ENCODE measurements around the gene CPNE6.
A peak's percentile ranks its signal among the peaks of the same experiment; 100 is the strongest.
"Not testable (repeated sequence)": the region's sequence is repeated elsewhere in the genome, so short reads cannot be mapped to it uniquely, and the experiment has no call there.

CPNE6 gene

GRCh38 chr14:24038686-24039085 is 32.7 kb upstream of the CPNE6 start:
- TF ChIP-seq, protein P1, sequence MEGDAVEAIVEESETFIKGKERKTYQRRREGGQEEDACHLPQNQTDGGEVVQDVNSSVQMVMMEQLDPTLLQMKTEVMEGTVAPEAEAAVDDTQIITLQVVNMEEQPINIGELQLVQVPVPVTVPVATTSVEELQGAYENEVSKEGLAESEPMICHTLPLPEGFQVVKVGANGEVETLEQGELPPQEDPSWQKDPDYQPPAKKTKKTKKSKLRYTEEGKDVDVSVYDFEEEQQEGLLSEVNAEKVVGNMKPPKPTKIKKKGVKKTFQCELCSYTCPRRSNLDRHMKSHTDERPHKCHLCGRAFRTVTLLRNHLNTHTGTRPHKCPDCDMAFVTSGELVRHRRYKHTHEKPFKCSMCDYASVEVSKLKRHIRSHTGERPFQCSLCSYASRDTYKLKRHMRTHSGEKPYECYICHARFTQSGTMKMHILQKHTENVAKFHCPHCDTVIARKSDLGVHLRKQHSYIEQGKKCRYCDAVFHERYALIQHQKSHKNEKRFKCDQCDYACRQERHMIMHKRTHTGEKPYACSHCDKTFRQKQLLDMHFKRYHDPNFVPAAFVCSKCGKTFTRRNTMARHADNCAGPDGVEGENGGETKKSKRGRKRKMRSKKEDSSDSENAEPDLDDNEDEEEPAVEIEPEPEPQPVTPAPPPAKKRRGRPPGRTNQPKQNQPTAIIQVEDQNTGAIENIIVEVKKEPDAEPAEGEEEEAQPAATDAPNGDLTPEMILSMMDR (IDR thresholded peaks at IDR 0.05; ENCODE audit: insufficient read depth, low read depth, low read length, missing control alignments): no peak
- DNase-seq (ENCODE audit: low read depth): no peak
- no peak overlapping the region for H3K4me3 ChIP-seq (ENCODE audit: low read length)

- DNase-seq (ENCODE audit: low read depth): no peak
- TF ChIP-seq, protein P1 (IDR thresholded peaks at IDR 0.05; ENCODE audit: insufficient read depth, low read depth, low read length, missing control alignments): no peak
- H3K4me3 ChIP-seq (ENCODE audit: low read length): no peak overlapping the region
Measured at GRCh38 chr14:24040692-24041091, 30.7 kb upstream of the CPNE6 start.

DNA sequence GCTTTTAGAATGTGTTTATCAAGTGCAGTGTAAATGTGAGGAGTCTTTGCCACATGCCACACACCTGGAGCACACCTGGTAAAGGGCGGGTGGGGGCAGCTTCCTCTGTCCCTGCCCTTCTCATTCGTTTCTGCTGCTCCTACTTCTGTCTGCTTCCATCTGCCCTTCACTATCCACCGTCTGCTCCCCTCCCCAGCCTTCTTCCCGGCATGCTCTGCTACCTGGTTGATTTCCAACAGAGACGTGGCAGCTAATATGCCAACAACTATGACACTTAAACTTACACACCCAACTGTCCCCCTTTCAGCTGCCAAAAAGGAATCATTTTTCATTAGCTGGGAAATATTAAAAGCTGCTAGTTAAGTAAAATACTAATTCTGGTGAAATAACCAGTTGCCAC is 28.6 kb upstream of the CPNE6 start:
- TF ChIP-seq, protein P1 (IDR thresholded peaks at IDR 0.05; ENCODE audit: insufficient read depth, low read depth, low read length, missing control alignments): no peak
- no peak for DNase-seq (ENCODE audit: low read depth)
- no peak overlapping the region for H3K4me3 ChIP-seq (ENCODE audit: low read length)

- H3K4me3 ChIP-seq (ENCODE audit: low read length); DNase-seq (ENCODE audit: low read depth): not testable (repeated sequence)
Measured at GRCh38 chr14:24049002-24049401, 22.4 kb upstream of the CPNE6 start.

DNA sequence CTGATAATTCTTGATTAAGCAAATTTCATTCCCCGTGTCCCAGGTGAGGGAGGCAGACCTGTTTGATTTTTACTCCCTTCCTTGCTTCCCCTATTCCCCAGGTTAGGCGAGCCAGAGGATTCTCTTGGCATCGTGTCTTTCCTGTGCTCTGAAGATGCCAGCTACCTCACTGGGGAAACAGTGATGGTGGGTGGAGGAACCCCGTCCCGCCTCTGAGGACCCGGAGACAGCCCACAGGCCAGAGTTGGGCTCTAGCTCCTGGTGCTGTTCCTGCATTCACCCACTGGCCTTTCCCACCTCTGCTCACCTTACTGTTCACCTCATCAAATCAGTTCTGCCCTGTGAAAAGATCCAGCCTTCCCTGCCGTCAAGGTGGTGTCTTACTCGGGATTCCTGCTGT is 20.6 kb upstream of the CPNE6 start:
- H3K4me3 ChIP-seq (ENCODE audit: low read length): not testable (repeated sequence)

DNA sequence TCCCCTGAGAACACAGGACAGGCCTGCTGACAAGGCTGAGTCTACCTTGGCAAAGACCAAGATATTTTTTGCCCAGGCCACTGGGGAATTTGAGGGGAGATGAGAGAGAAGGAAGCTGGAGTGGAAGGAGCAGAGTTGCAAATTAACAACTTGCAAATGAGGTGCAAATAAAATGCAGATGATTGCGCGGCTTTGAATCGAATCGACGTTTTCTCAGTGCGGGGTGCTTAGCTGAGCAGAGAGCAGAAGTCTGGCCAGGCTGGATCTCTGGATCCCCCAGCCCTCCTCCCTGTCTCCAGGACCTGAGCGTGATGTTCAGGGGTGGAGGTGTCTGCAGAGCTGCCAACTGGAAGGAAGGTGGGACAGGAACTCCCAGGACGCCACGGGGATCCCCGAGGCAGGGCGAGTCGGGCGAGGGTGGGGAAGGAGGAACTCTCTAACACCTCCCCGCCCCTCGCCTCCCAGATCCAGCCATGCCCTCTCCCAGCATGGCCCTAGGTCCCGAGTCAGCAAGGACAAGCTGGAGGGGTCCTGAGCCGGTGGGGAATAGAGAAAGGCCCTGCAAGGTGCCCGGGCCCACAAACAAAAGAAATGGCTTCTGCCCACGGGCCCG is 20.1 kb upstream of the CPNE6 start:
- no peak for DNase-seq (ENCODE audit: low read depth)
- TF ChIP-seq, protein P1 (IDR thresholded peaks at IDR 0.05; ENCODE audit: insufficient read depth, low read depth, low read length, missing control alignments): no peak
- H3K4me3 ChIP-seq (ENCODE audit: low read length): peak overlapping the region; percentile 37

More for the DNA sequence above, 20.6 kb upstream of the CPNE6 start:
- not testable (repeated sequence) for DNase-seq (ENCODE audit: low read depth)

DNA sequence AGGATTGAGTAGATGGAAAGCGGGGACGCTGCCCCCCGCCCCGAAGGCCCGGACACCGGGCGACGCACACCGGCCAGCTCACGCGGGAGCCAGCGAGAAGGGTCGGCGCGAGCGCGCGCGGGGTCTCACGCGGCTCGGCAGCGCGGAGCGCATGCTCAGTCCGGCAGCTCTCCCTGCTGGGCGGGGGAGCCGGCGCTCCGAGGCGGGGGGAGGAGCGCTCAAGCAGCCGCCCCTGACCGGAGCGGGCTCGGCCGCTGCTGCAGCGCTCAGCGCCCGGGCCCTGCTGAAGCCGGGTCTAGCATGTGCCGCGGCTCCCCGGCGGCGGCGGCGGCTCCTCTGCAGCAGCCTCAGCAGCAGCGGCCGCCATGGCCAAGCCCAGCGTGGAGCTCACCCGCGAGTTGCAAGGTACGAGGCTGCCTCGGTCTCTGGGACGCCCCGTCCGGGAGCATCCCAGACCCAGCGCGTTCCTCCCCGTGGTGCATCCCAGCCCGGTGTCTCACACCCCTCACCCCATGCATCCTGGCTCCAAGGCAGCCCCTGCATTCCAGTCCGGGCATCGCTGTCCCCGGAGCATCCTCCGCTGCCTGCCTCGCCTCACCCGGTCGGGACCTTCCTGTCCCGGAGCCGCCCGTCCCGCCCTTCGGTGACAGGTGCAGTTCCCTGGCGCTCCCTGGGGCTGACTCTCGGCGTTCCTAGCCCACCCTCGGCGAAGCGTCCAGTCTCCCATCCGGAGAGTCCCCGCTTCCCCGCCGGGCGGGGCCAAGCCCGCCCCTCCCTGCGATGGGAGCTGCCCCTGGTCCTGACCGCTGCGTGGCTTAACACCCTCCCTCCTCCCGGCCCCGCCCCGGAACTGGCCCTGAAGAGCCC is 19.3 kb upstream of the CPNE6 start, which contains the start of gene CARMIL3:
TSS of gene CARMIL3 (plus strand) at position 221 of the 867 bp plus-strand sequence. CDS start at position 366, 145 bp downstream.
- peak within 1 kb of the TSS; percentile 40 for H3K4me3 ChIP-seq (ENCODE audit: low read length)
- DNase-seq (ENCODE audit: low read depth): peak; percentile 50
- TF ChIP-seq, protein P1 (IDR thresholded peaks at IDR 0.05; ENCODE audit: insufficient read depth, low read depth, low read length, missing control alignments): no peak
